Neural cell (in vitro differentiated cells): Measurements from ENCODE around the gene SIGLEC9. TPM values are rescaled to one million over a fixed set of nuclear protein-coding genes. Genes with fewer than 3 reads are reported as not detected.

ENCODE experiments used
- H2AFZ ChIP-seq: fragments of 200-600, 300-800 bp; sonication (generic), shearing (Covaris generic); 2 replicates; pipeline ENCODE4 v1.6.0; 2014; ENCODE audit warnings: low read depth, mild to moderate bottlenecking, antibody characterized with exemption, low read length, moderate library complexity
- H3F3A ChIP-seq: fragments of 200-600 bp; shearing (Covaris generic); 2 replicates; pipeline ENCODE4 v1.6.1; 2016; ENCODE audit warnings: mild to moderate bottlenecking, moderate library complexity, mixed read lengths, antibody characterized with exemption, low read length; ENCODE audit not compliant: insufficient read depth, poor library complexity, severe bottlenecking
- H3K27ac ChIP-seq: fragments of 200-600, 300-800 bp; sonication (generic), shearing (Covaris generic); 2 replicates; pipeline ENCODE4 v1.5.1; 2014; ENCODE audit warnings: mild to moderate bottlenecking, low read length, moderate library complexity
- H3K27me3 ChIP-seq: fragments of 300-800, 200-600 bp; sonication (generic), shearing (Covaris generic); 2 replicates; pipeline ENCODE4 v1.6.0; 2014; ENCODE audit warnings: mild to moderate bottlenecking, low read depth, low read length, moderate library complexity; ENCODE audit not compliant: insufficient read depth
- H3K36me3 ChIP-seq: fragments of 300-800, 200-600 bp; sonication (generic), shearing (Covaris generic); 2 replicates; pipeline ENCODE4 v1.5.1; 2014; ENCODE audit warnings: mild to moderate bottlenecking, antibody characterized with exemption, low read length, moderate library complexity; ENCODE audit not compliant: insufficient read depth
- H3K4me2 ChIP-seq: fragments of 300-800, 200-600 bp; sonication (generic), shearing (Covaris generic); 2 replicates; pipeline ENCODE4 v1.6.0; 2014; ENCODE audit warnings: mild to moderate bottlenecking, low read length
- H3K4me3 ChIP-seq: fragments of 300-800, 200-600 bp; sonication (generic), shearing (Covaris generic); 2 replicates; pipeline ENCODE4 v1.5.1; 2014; ENCODE audit warnings: mild to moderate bottlenecking, low read length, moderate library complexity
- H3K79me2 ChIP-seq: fragments of 200-600 bp; shearing (Covaris generic); replicated peaks from 2 replicates; pipeline ENCODE4 v1.6.0; 2014; ENCODE audit warnings: mild to moderate bottlenecking, low read length, moderate library complexity; ENCODE audit not compliant: insufficient read depth
- H3K9ac ChIP-seq: fragments of 300-800, 200-600 bp; sonication (generic), shearing (Covaris generic); 2 replicates; pipeline ENCODE4 v1.6.1; 2016; ENCODE audit warnings: mild to moderate bottlenecking, low read length, mixed read lengths
- H3K9me2 ChIP-seq: fragments of 200-600 bp; shearing (Covaris generic); 2 replicates; pipeline ENCODE4 v1.6.1; 2016; ENCODE audit warnings: mild to moderate bottlenecking, low read length, mixed read lengths; ENCODE audit not compliant: insufficient read depth
- H3K9me3 ChIP-seq: fragments of 200-600, 300-800 bp; sonication (generic), shearing (Covaris generic); 2 replicates; pipeline ENCODE4 v1.6.1; 2016; ENCODE audit warnings: mild to moderate bottlenecking, mixed run types, low read length, moderate library complexity, mixed read lengths
- H4K20me1 ChIP-seq: fragments of 200-600 bp; shearing (Covaris generic); 2 replicates; pipeline ENCODE4 v1.6.1; 2016; ENCODE audit warnings: mild to moderate bottlenecking, mixed run types; ENCODE audit not compliant: insufficient read depth
- EP300 ChIP-seq: fragments of 450-650 bp; conservative IDR thresholded peaks from 2 replicates; pipeline ENCODE4 v1.6.1; 2014; ENCODE audit warnings: antibody characterized with exemption, mild to moderate bottlenecking, moderate library complexity; ENCODE audit not compliant: poor library complexity, severe bottlenecking
- EZH2 ChIP-seq: fragments of 200-600, 300-800 bp; shearing (Covaris generic), sonication (generic); IDR thresholded peaks from 2 replicates; pipeline ENCODE4 v1.6.1; 2014; ENCODE audit warnings: antibody characterized with exemption, low read length, borderline replicate concordance, mild to moderate bottlenecking; ENCODE audit not compliant: insufficient read depth, poor library complexity, severe bottlenecking
- MXI1 ChIP-seq: fragments of 450-650 bp; conservative IDR thresholded peaks from 2 replicates; pipeline ENCODE4 v1.6.1; 2014; ENCODE audit warnings: antibody characterized with exemption, mild to moderate bottlenecking; ENCODE audit not compliant: poor library complexity, severe bottlenecking
- POLR2AphosphoS5 ChIP-seq: IDR thresholded peaks from 2 replicates; pipeline ENCODE4 v1.6.1; 2012
- RAD21 ChIP-seq: fragments of 450-650 bp; conservative IDR thresholded peaks from 2 replicates; pipeline ENCODE4 v1.6.1; 2014; ENCODE audit warnings: antibody characterized with exemption, mild to moderate bottlenecking, moderate library complexity
- SMC3 ChIP-seq: fragments of 450-650 bp; conservative IDR thresholded peaks from 2 replicates; pipeline ENCODE4 v1.6.1; 2014; ENCODE audit warnings: antibody characterized with exemption, mild to moderate bottlenecking, moderate library complexity; ENCODE audit not compliant: poor library complexity
- TAF1 ChIP-seq: IDR thresholded peaks from 2 replicates; pipeline ENCODE4 v1.6.1; 2012; ENCODE audit warnings: low read depth
- polyA plus RNA-seq: library from polyadenylated mRNA; depleted of rRNA; stranded (reverse); fragments of >200 nt; gene quantifications from 2 replicates; pipeline ENCODE4 v1.2.3, GENCODE V29; 2014
- TF ChIP-seq, protein P1 (sequence below): IDR thresholded peaks from 2 replicates; pipeline ENCODE4 v1.6.1; 2012; ENCODE audit warnings: borderline replicate concordance
- TF ChIP-seq, protein P2 (sequence below): fragments of 450-650 bp; IDR thresholded peaks from 2 replicates; pipeline ENCODE4 v1.5.1; 2014; ENCODE audit warnings: antibody characterized with exemption, mild to moderate bottlenecking, moderate library complexity; ENCODE audit not compliant: poor library complexity, severe bottlenecking

The SIGLEC9 gene
- polyA plus RNA-seq, 1 donor from 2014 or later = not detected

DNA sequence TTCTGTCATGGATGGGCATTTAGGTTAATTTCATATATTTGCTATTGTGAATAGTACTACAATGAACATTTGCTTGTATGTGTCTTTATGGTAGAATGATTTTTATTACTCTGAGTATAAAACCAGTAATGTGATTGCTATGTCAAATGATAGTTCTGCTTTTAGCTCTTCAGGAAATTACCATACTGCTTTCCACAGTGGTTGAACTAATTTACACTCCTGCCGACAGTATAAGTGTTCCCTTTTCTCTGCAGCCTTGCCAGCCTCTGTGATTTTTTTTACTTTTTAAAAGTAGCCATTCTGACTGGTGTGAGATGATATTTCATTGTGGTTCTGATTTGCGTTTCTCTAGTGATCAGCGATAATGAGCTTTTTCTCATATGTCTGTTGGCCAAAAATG, 23.9 kb downstream of the SIGLEC9 start:
- H2AFZ ChIP-seq = no peak overlapping the region
- H4K20me1 ChIP-seq = no peaks in the 10 kb centered on the region
- no peaks in the 10 kb centered on the region for H3K9me2 ChIP-seq
- no peaks in the 10 kb centered on the region for H3K9me3 ChIP-seq
- no peak for TF ChIP-seq EP300
- TF ChIP-seq TAF1 = no peak
- TF ChIP-seq RAD21 = no peak
- TF ChIP-seq MXI1 = no peak
- TF ChIP-seq, protein P1, sequence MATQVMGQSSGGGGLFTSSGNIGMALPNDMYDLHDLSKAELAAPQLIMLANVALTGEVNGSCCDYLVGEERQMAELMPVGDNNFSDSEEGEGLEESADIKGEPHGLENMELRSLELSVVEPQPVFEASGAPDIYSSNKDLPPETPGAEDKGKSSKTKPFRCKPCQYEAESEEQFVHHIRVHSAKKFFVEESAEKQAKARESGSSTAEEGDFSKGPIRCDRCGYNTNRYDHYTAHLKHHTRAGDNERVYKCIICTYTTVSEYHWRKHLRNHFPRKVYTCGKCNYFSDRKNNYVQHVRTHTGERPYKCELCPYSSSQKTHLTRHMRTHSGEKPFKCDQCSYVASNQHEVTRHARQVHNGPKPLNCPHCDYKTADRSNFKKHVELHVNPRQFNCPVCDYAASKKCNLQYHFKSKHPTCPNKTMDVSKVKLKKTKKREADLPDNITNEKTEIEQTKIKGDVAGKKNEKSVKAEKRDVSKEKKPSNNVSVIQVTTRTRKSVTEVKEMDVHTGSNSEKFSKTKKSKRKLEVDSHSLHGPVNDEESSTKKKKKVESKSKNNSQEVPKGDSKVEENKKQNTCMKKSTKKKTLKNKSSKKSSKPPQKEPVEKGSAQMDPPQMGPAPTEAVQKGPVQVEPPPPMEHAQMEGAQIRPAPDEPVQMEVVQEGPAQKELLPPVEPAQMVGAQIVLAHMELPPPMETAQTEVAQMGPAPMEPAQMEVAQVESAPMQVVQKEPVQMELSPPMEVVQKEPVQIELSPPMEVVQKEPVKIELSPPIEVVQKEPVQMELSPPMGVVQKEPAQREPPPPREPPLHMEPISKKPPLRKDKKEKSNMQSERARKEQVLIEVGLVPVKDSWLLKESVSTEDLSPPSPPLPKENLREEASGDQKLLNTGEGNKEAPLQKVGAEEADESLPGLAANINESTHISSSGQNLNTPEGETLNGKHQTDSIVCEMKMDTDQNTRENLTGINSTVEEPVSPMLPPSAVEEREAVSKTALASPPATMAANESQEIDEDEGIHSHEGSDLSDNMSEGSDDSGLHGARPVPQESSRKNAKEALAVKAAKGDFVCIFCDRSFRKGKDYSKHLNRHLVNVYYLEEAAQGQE = no peak
- TF ChIP-seq, protein P2, sequence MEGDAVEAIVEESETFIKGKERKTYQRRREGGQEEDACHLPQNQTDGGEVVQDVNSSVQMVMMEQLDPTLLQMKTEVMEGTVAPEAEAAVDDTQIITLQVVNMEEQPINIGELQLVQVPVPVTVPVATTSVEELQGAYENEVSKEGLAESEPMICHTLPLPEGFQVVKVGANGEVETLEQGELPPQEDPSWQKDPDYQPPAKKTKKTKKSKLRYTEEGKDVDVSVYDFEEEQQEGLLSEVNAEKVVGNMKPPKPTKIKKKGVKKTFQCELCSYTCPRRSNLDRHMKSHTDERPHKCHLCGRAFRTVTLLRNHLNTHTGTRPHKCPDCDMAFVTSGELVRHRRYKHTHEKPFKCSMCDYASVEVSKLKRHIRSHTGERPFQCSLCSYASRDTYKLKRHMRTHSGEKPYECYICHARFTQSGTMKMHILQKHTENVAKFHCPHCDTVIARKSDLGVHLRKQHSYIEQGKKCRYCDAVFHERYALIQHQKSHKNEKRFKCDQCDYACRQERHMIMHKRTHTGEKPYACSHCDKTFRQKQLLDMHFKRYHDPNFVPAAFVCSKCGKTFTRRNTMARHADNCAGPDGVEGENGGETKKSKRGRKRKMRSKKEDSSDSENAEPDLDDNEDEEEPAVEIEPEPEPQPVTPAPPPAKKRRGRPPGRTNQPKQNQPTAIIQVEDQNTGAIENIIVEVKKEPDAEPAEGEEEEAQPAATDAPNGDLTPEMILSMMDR = no peak
- TF ChIP-seq SMC3 = no peak
- TF ChIP-seq POLR2AphosphoS5 = no peak
- TF ChIP-seq EZH2 = no peak
- no peaks in the 10 kb centered on the region for H3K27me3 ChIP-seq
- no peak overlapping the region for H3K9ac ChIP-seq
- no peaks in the 10 kb centered on the region for H3K79me2 ChIP-seq
- no peak overlapping the region for H3K27ac ChIP-seq
- no peak overlapping the region for H3K4me3 ChIP-seq
- H3F3A ChIP-seq = no peaks in the 10 kb centered on the region
- no peak overlapping the region for H3K4me2 ChIP-seq
- H3K36me3 ChIP-seq = no peaks in the 10 kb centered on the region

DNA sequence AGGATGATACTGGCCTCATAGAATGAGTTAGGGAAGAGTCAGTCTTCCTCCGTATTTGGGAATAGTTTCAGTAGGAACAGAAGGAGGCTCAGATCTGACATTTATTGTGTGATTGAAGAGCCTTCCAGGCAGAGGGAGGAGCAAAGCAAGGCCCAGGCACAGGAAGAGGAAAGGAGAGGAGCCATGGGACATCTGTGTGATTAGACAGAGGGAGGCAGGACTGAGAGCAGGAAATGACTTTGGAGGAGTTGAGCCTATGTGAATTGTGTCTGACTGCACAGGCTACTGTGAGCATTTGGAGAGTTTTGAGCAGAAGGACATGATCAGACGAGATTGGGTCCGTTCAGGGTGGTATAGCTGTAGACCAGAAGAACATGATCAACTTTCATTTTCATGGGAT, 25.9 kb downstream of the SIGLEC9 start:
- Histone ChIP-seq H3K27ac (no peak overlapping the region), H3K27me3 (no peaks in the 10 kb centered on the region), H3K9me2 (no peaks in the 10 kb centered on the region), H3K36me3 (no peaks in the 10 kb centered on the region), H2AFZ (no peak overlapping the region), H3K4me3 (no peak overlapping the region), H3K9ac (no peak overlapping the region), H3K4me2 (no peak overlapping the region), H3K79me2 (no peaks in the 10 kb centered on the region), H3K9me3 (no peaks in the 10 kb centered on the region), H3F3A (no peaks in the 10 kb centered on the region), H4K20me1 (no peaks in the 10 kb centered on the region)
- TF ChIP-seq RAD21 = no peak
- TF ChIP-seq MXI1 = no peak

DNA sequence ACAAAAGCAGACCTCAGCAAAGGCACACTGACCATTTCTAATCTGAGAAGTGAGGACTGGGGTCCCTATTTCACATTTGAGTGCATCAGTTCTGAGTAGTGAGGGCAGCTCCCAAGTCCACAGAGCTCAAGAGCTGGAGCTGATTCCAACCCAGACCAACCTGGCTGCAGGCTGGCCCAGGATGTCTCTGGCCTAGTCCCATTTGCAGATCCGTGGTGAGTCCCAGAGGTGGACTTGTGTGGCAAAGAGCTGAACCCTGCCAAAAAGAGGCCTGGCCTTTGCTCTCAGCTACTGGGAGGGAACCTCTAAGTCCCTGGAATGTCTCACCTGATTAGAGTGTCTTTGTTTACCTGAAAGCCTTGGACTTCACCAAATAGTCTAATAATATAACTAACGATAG, 32.0 kb downstream of the SIGLEC9 start:
- TF ChIP-seq POLR2AphosphoS5 = no peak
- TF ChIP-seq, protein P2 = no peak
- TF ChIP-seq EZH2 = no peak
- TF ChIP-seq RAD21 = no peak
- TF ChIP-seq SMC3 = no peak
- no peak overlapping the region for H3K4me3 ChIP-seq
- H4K20me1 ChIP-seq = no peaks in the 10 kb centered on the region
- H3F3A ChIP-seq = no peaks in the 10 kb centered on the region
- no peak overlapping the region for H3K27ac ChIP-seq
- H2AFZ ChIP-seq = no peak overlapping the region
- H3K4me2 ChIP-seq = no peak overlapping the region
- H3K9me3 ChIP-seq = no peaks in the 10 kb centered on the region
- no peaks in the 10 kb centered on the region for H3K27me3 ChIP-seq
- no peaks in the 10 kb centered on the region for H3K9me2 ChIP-seq
- H3K36me3 ChIP-seq = no peaks in the 10 kb centered on the region
- H3K79me2 ChIP-seq = no peaks in the 10 kb centered on the region
- no peak overlapping the region for H3K9ac ChIP-seq
